Memory B cell (primary cell): Measurements from ENCODE around the gene SLC29A2.
A peak's percentile ranks its signal among the peaks of the same experiment; 100 is the strongest.

Experiments
- ATAC-seq: fragments of 150-1000 bp; cut with Tn5 transposase; 2 replicates; pipeline ENCODE4 v1.10.0; 2021; ENCODE audit warnings: low read depth, mild to moderate bottlenecking, moderate library complexity
- DNase-seq, 2 donors: peaks; one replicate each; pipeline ENCODE4 v3.0.0; 2022; ENCODE audit warnings: low spot score in 2 of 2
- H3K27ac Mint-ChIP-seq: one replicate; pipeline ENCODE4 v1.8.0; 2022; ENCODE audit warnings: mild to moderate bottlenecking, moderate library complexity, mixed read lengths
- H3K27me3 Mint-ChIP-seq: one replicate; pipeline ENCODE4 v1.8.0; 2022; ENCODE audit warnings: mixed read lengths
- H3K36me3 Mint-ChIP-seq: one replicate; pipeline ENCODE4 v1.8.0; 2022; ENCODE audit warnings: mild to moderate bottlenecking, mixed read lengths
- H3K4me1 Mint-ChIP-seq: one replicate; pipeline ENCODE4 v1.8.0; 2022; ENCODE audit warnings: mixed read lengths
- H3K4me3 Mint-ChIP-seq: one replicate; pipeline ENCODE4 v1.8.0; 2022; ENCODE audit warnings: mild to moderate bottlenecking, moderate library complexity, mixed read lengths
- H3K9me3 Mint-ChIP-seq: one replicate; pipeline ENCODE4 v1.8.0; 2022; ENCODE audit warnings: mixed read lengths

Gene SLC29A2

GRCh38 chr11:66371627-66372415, at the start of gene SLC29A2:
TSS of gene SLC29A2 (minus strand) at chr11:66371760. CDS start at chr11:66371591, 169 bp downstream.
- ATAC-seq, result peak; percentile 70
- H3K36me3 Mint-ChIP-seq, result no peaks in the 10 kb centered on the region
- peak; percentile 45 to 69 for DNase-seq
- no peaks in the 10 kb centered on the region for H3K9me3 Mint-ChIP-seq
- no peaks in the 10 kb centered on the region for H3K27me3 Mint-ChIP-seq
- peaks cover 8% of the 10 kb centered on the region for H3K4me1 Mint-ChIP-seq
- H3K4me3 Mint-ChIP-seq, result peak within 1 kb of the TSS; percentile 81
- peak within 1 kb of the TSS; percentile 47 for H3K27ac Mint-ChIP-seq

GRCh38 chr11:66420671-66421476, 49.3 kb upstream of the SLC29A2 start, which contains the start of gene NPAS4:
TSS of gene NPAS4 (plus strand) at chr11:66421035. CDS start at chr11:66421180, 145 bp downstream.
- DNase-seq (no peak), ATAC-seq (no peak)
- Mint-ChIP-seq H3K4me3 (no peak within 1 kb of the TSS), H3K4me1 (peaks cover 5% of the 10 kb centered on the region), H3K36me3 (no peaks in the 10 kb centered on the region), H3K9me3 (peaks cover 4% of the 10 kb centered on the region), H3K27ac (no peak within 1 kb of the TSS), H3K27me3 (peaks cover 27% of the 10 kb centered on the region)

DNA sequence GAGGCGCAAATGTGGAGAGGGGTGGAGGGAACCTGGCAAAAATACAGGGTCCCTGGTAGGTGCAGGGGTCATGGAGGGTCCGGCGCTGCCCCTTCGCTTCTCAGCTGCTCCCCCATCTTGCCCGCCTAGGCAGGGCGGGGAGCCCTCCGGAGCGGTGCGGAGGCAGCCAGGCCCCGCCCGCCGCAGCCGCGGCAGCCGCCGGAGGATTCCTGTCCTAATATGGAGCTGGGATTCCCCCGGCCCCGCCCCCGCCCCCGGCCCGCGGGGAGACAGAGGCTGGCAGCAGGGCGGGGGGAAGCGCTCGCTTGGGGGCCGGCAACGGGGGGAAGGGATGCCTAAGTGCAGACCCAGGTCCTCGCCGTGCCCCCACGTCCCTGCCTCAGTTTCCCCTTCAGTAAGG, 48.3 kb upstream of the SLC29A2 start:
- no peak for ATAC-seq
- no peak for DNase-seq
- no peaks in the 10 kb centered on the region for H3K36me3 Mint-ChIP-seq
- peaks cover 35% of the 10 kb centered on the region for H3K27me3 Mint-ChIP-seq
- no peak overlapping the region for H3K27ac Mint-ChIP-seq
- H3K9me3 Mint-ChIP-seq, result peaks cover 4% of the 10 kb centered on the region
- H3K4me1 Mint-ChIP-seq, result peaks cover 5% of the 10 kb centered on the region
- H3K4me3 Mint-ChIP-seq, result no peak overlapping the region

DNA sequence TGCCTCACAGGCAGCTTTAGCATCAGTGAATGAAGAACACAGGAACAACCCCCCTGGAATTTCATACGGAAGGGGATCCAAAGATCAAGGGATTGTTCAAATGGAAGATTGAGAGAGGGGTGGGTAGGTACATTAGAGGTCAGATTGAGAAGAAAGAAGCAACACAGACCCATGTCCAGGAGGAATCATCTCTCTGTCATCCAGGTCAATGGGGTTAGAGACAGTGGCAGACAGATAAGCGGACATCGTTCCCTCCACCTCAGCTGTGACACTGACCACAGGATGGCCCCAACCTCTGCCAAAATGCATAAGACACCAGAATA, 47.4 kb upstream of the SLC29A2 start:
- ATAC-seq (no peak), DNase-seq (no peak)
- Mint-ChIP-seq H3K9me3 (peaks cover 4% of the 10 kb centered on the region), H3K4me1 (peaks cover 5% of the 10 kb centered on the region), H3K36me3 (no peaks in the 10 kb centered on the region), H3K4me3 (no peak overlapping the region), H3K27me3 (peaks cover 40% of the 10 kb centered on the region), H3K27ac (no peak overlapping the region)

GRCh38 chr11:66418168-66418985, 46.8 kb upstream of the SLC29A2 start:
- H3K36me3 Mint-ChIP-seq, result no peaks in the 10 kb centered on the region
- peaks cover 5% of the 10 kb centered on the region for H3K4me1 Mint-ChIP-seq
- H3K27ac Mint-ChIP-seq, result no peak overlapping the region
- H3K4me3 Mint-ChIP-seq, result no peak overlapping the region
- ATAC-seq, result peak; percentile 35
- peaks cover 4% of the 10 kb centered on the region for H3K9me3 Mint-ChIP-seq
- H3K27me3 Mint-ChIP-seq, result peaks cover 42% of the 10 kb centered on the region
- peak in 1 of 2 donors; percentile 28 for DNase-seq

GRCh38 chr11:66417000-66417399, 45.4 kb upstream of the SLC29A2 start:
- Mint-ChIP-seq H3K36me3 (no peaks in the 10 kb centered on the region), H3K9me3 (peaks cover 4% of the 10 kb centered on the region), H3K4me1 (peaks cover 5% of the 10 kb centered on the region), H3K4me3 (no peak overlapping the region), H3K27ac (no peak overlapping the region), H3K27me3 (peaks cover 48% of the 10 kb centered on the region)
- ATAC-seq (no peak), DNase-seq (no peak)

DNA sequence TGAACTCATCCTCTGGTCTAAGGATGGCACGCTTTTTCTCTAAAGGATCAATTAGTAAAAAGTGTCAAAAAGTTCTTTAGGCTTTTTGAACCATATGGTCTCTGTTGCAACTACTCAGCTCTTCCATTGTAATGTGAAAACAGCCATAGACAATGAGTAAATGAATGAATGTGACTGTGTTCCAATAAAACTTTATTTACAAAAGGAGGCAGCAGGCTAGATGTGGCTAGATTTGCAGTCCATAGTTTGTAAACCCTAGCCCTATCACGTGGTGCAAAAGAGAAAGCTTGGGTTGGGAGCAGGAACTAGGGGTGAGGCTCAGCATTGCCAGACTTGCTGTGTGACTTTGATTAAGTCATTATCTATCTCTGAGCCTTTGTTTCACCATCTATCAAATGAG, 43.9 kb upstream of the SLC29A2 start:
- Mint-ChIP-seq H3K27ac (no peak overlapping the region), H3K4me1 (peaks cover 5% of the 10 kb centered on the region), H3K4me3 (no peak overlapping the region), H3K27me3 (peaks cover 52% of the 10 kb centered on the region), H3K9me3 (peaks cover 4% of the 10 kb centered on the region), H3K36me3 (no peaks in the 10 kb centered on the region)
- no peak for DNase-seq
- ATAC-seq, result no peak

DNA sequence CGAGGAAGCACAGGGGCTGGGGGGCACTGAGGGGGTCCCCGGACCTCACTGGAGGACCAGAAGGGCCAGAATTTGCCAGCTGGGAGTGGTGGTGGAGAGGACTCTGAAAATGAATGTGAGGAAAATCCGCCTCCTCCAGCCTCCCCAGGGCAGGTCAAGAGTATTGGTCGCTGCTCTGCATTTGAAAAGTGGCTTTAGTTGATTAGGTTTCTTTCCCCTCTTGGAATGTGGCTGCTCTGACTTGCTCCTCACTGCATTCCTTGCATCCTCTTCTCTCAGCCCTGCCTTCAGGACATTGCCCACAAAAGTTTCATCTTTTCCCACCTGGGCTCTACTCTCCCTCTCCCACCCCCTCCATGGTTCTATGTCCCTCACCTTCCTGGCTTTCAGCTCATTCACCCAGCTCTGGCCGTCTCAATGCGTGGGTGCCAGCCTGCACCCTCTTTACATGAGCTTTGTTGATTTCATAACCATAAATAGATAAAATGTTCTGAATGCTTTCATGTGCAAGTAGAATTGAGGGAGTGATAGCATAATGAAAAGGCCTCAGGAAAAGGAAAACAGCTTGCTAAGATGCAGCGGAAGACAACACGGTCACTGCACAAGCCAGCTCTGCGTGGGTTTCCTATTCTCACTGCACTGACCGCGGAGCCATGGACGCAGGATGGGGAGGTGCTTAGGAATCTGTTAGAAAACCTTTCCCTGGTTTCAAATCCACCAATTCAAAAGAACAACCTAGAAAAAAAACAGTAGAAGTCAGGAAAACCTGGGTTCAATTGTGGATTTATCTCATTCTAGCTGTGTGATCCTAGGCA, 42.8 kb upstream of the SLC29A2 start:
- Mint-ChIP-seq H3K27ac (no peak overlapping the region), H3K27me3 (peaks cover 50% of the 10 kb centered on the region), H3K4me1 (peaks cover 4% of the 10 kb centered on the region), H3K9me3 (peaks cover 4% of the 10 kb centered on the region), H3K4me3 (no peak overlapping the region), H3K36me3 (no peaks in the 10 kb centered on the region)
- no peak for DNase-seq
- no peak for ATAC-seq

DNA sequence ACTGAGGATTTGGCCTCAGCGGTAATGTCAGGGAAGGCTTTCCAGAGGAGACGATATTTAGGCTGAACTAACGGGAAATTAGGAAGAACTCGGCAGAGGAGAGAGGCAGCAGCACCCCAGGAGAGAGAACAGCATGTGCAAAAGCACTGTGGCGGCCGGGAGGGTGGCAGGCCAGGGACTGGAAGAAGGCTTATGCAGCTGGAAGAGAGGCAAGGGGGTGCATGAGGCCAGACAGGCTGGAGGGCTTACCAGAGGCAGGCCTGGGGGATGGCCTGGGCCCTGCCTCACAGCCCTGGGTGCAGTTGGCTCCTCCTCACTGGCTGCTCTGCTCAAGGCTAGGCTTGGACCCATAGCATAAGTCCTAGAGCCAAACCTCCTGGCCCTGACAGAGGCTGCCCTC, 41.6 kb upstream of the SLC29A2 start:
- Mint-ChIP-seq H3K27ac (no peak overlapping the region), H3K4me3 (no peak overlapping the region), H3K36me3 (no peaks in the 10 kb centered on the region), H3K4me1 (peaks cover 7% of the 10 kb centered on the region), H3K9me3 (no peaks in the 10 kb centered on the region), H3K27me3 (peaks cover 43% of the 10 kb centered on the region)
- DNase-seq (no peak), ATAC-seq (no peak)

- Mint-ChIP-seq H3K27me3 (peaks cover 33% of the 10 kb centered on the region), H3K36me3 (no peaks in the 10 kb centered on the region), H3K4me3 (no peak overlapping the region), H3K9me3 (no peaks in the 10 kb centered on the region), H3K27ac (no peak overlapping the region), H3K4me1 (peaks cover 4% of the 10 kb centered on the region)
- ATAC-seq (no peak), DNase-seq (no peak)
These were observed 40.5 kb upstream of the SLC29A2 start for GRCh38 chr11:66412110-66412509.

DNA sequence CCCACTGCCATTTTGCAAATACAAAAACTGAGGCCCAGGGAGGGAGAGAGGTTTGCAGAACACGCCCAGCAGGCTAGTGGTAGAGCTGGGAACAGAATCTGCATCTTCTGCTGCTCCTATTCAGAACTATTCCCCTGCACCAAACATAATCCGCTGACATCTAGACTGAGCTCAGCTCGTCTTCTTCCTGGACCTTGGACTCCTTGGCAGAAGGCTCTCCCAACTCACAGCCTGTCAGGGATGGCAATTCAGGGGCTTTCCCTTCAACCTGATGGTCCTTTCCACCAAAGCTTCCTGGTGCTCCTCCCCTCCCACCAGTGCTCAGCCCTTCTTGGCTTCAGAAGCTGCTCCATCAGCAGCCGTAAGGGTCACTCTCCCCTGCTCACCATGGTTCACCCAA, 39.8 kb upstream of the SLC29A2 start:
- no peak for ATAC-seq
- H3K27me3 Mint-ChIP-seq, result peaks cover 31% of the 10 kb centered on the region
- no peak overlapping the region for H3K27ac Mint-ChIP-seq
- H3K4me1 Mint-ChIP-seq, result peaks cover 4% of the 10 kb centered on the region
- no peak overlapping the region for H3K4me3 Mint-ChIP-seq
- DNase-seq, result no peak
- no peaks in the 10 kb centered on the region for H3K9me3 Mint-ChIP-seq
- no peaks in the 10 kb centered on the region for H3K36me3 Mint-ChIP-seq

GRCh38 chr11:66410191-66410590, 38.6 kb upstream of the SLC29A2 start:
- H3K4me3 Mint-ChIP-seq, result no peak overlapping the region

GRCh38 chr11:66409226-66409625, 37.7 kb upstream of the SLC29A2 start:
- no peak for DNase-seq
- Mint-ChIP-seq H3K9me3 (no peaks in the 10 kb centered on the region), H3K4me1 (peaks cover 4% of the 10 kb centered on the region), H3K4me3 (no peak overlapping the region), H3K27me3 (peaks cover 31% of the 10 kb centered on the region), H3K36me3 (no peaks in the 10 kb centered on the region), H3K27ac (no peak overlapping the region)
- no peak for ATAC-seq

More at GRCh38 chr11:66410191-66410590, 38.6 kb upstream of the SLC29A2 start:
- ATAC-seq (no peak), DNase-seq (no peak)
- no peaks in the 10 kb centered on the region for H3K36me3 Mint-ChIP-seq
- peaks cover 4% of the 10 kb centered on the region for H3K4me1 Mint-ChIP-seq
- H3K27ac Mint-ChIP-seq, result no peak overlapping the region
- peaks cover 32% of the 10 kb centered on the region for H3K27me3 Mint-ChIP-seq
- no peaks in the 10 kb centered on the region for H3K9me3 Mint-ChIP-seq
